Measurements from ENCODE around the gene TPD52L1. TPM values are rescaled to one million over a fixed set of nuclear protein-coding genes. Genes with fewer than 3 reads are reported as not detected.

The TPD52L1 gene
- total and polyA plus RNA-seq, 2 of the 4 experiments (the other 2 are of a cell fraction) = 10.2 to 13.5 TPM

DNA sequence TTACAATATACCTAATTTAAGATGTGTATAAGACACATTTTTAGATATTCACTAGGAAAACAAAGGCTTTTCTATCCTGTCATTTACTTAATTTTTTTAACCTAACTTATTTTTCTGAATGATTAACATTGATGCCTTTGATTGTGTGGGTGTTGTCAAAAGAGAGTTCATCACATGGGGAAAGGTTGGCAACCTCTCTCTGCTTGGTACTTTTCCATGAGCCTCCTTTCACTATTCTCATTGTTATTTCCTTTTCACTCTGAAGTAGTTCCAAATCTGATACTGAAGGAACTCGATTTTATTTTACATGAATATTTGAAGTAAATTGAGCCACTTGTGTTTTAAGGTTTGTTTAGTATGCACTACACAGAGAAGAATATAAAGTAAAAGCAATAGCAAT lies 35.9 kb downstream of the TPD52L1 start:
- Histone ChIP-seq H3K9me3 (ENCODE audit: control insufficient read depth, insufficient read depth, low read length) (no peaks in the 10 kb centered on the region), H3K4me2 (ENCODE audit: low read depth, low read length) (no peak overlapping the region), H3K18ac (ENCODE audit: low read depth, low read length) (no peak overlapping the region), H3K36me3 (ENCODE audit: control insufficient read depth, insufficient read depth, low read length) (no peaks in the 10 kb centered on the region), H4K8ac (ENCODE audit: low read depth in 2 of 2, low read length in 2 of 2) (no peak overlapping the region), H2BK120ac (ENCODE audit: low read depth, low read length) (no peak overlapping the region), H4K5ac (ENCODE audit: low read depth, low read length) (no peak overlapping the region), H2AK5ac (ENCODE audit: low read depth, low read length) (no peak overlapping the region), H2AK9ac (replicated peaks; ENCODE audit: low read depth, low read length, poor library complexity) (no peak overlapping the region), H3K14ac (replicated peaks; ENCODE audit: low read depth, low read length) (no peak overlapping the region), H3K4ac (ENCODE audit: low read depth, low read length) (no peak overlapping the region), H3K27me3 (ENCODE audit: control insufficient read depth, insufficient read depth, low read length) (no peaks in the 10 kb centered on the region), H3K4me1 (ENCODE audit: control insufficient read depth, insufficient read depth, low read length) (peaks cover 6% of the 10 kb centered on the region), H3K4me3 (ENCODE audit: insufficient read depth, low read depth, low read length) (no peak overlapping the region), H3K27ac (ENCODE audit: insufficient read depth, low read length) (no peak overlapping the region), H4K20me1 (ENCODE audit: insufficient read depth, low read length) (no peaks in the 10 kb centered on the region), H3K9ac (ENCODE audit: low read depth, low read length) (no peak overlapping the region), H4K91ac (ENCODE audit: insufficient read depth, low read depth, low read length) (no peak overlapping the region), H2BK5ac (ENCODE audit: low read depth, low read length, poor library complexity, severe bottlenecking) (no peak overlapping the region), H3K56ac (ENCODE audit: extremely low read depth, insufficient read depth, low read length) (no peak overlapping the region), H3K23ac (ENCODE audit: low read depth, low read length) (no peak overlapping the region), H2BK20ac (ENCODE audit: low read depth, low read length) (no peak overlapping the region), H2AFZ (replicated peaks; ENCODE audit: low read length, poor library complexity) (no peak overlapping the region), H3K79me1 (ENCODE audit: low read depth in 1 of 2, low read length in 2 of 2) (no peaks in the 10 kb centered on the region), H3K9me1 (ENCODE audit: insufficient read depth, low read length) (no peaks in the 10 kb centered on the region; the same call in 1 of the 2 replicates), H2BK15ac (ENCODE audit: low read depth, low read length) (no peak overlapping the region)
- TF ChIP-seq RFX5 (IDR thresholded peaks at IDR 0.05; ENCODE audit: low read depth, low read length) (no peak), BHLHE40 (IDR thresholded peaks at IDR 0.05; ENCODE audit: low read depth, low read length) (no peak)
- TF ChIP-seq, protein P1, sequence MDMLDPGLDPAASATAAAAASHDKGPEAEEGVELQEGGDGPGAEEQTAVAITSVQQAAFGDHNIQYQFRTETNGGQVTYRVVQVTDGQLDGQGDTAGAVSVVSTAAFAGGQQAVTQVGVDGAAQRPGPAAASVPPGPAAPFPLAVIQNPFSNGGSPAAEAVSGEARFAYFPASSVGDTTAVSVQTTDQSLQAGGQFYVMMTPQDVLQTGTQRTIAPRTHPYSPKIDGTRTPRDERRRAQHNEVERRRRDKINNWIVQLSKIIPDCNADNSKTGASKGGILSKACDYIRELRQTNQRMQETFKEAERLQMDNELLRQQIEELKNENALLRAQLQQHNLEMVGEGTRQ (IDR thresholded peaks at IDR 0.05; ENCODE audit: low read depth, low read length) = no peak
- TF ChIP-seq, protein P2, sequence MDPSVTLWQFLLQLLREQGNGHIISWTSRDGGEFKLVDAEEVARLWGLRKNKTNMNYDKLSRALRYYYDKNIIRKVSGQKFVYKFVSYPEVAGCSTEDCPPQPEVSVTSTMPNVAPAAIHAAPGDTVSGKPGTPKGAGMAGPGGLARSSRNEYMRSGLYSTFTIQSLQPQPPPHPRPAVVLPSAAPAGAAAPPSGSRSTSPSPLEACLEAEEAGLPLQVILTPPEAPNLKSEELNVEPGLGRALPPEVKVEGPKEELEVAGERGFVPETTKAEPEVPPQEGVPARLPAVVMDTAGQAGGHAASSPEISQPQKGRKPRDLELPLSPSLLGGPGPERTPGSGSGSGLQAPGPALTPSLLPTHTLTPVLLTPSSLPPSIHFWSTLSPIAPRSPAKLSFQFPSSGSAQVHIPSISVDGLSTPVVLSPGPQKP (IDR thresholded peaks at IDR 0.05; ENCODE audit: borderline replicate concordance, low read depth, low read length) = no peak
- DNase-seq (no peak), ATAC-seq (ENCODE audit: low read depth) (no peak)
- dilution Hi-C loops (cut with HindIII; ENCODE audit: low sequenced_read_pairs, unreplicated experiment) = no loop called here
- no CpG with 5 or more reads among the region's 1 CpG for WGBS, 2 experiments (ENCODE audit: extremely low coverage in 2 of 2, insufficient read length in 1 of 2)
- intact Hi-C loops (cut with micrococcal nuclease) = no loop called here
- in situ Hi-C loops (cut with MboI; ENCODE audit: low sequenced_read_pairs) = no loop called here
- BruUV-seq (replicated peaks) = no TSS peak
- ChIA-PET POLR2A (ENCODE audit: unreplicated experiment) (no interaction called here), CTCF (no interaction called here)

All from IMR-90 (cell line).